ENCODE results near the gene ETFB.

ETFB gene

GRCh38 chr19:51351266-51351990 is 14.8 kb downstream of the ETFB start:
- no peak for DNase-seq

- DNase-seq, result no peak
These were observed 18.8 kb downstream of the ETFB start for GRCh38 chr19:51347209-51347928.

- DNase-seq, result no peak
These were observed 19.4 kb downstream of the ETFB start for GRCh38 chr19:51346742-51347141.

GRCh38 chr19:51345076-51345620 is 21.0 kb downstream of the ETFB start:
- DNase-seq, result no peak

GRCh38 chr19:51342631-51343569 is 23.3 kb downstream of the ETFB start:
- DNase-seq, result no peak

- no peak for DNase-seq
These were observed 24.1 kb downstream of the ETFB start, which contains the start of gene VSIG10L for GRCh38 chr19:51341976-51342580. VSIG10L (minus strand) TSS chr19:51342139; CDS start chr19:51342124, 15 bp downstream.

- DNase-seq, result no peak
These were observed 25.1 kb downstream of the ETFB start for GRCh38 chr19:51341066-51341465.

GRCh38 chr19:51339687-51340656 is 26.2 kb downstream of the ETFB start:
- peak; percentile 97 for DNase-seq

- no peak for DNase-seq
These were observed 26.9 kb downstream of the ETFB start for GRCh38 chr19:51339313-51339686.

- peak; percentile 66 for DNase-seq
These were observed 27.4 kb downstream of the ETFB start for GRCh38 chr19:51338563-51339312.

GRCh38 chr19:51337861-51338562 is 28.2 kb downstream of the ETFB start:
- no peak for DNase-seq

- DNase-seq, result no peak
These were observed 28.9 kb downstream of the ETFB start for GRCh38 chr19:51337141-51337860.

- no peak for DNase-seq
These were observed 32.2 kb downstream of the ETFB start for GRCh38 chr19:51333836-51334460.

GRCh38 chr19:51331716-51332115 is 34.5 kb downstream of the ETFB start:
- no peak for DNase-seq

GRCh38 chr19:51331193-51331592 is 35.0 kb downstream of the ETFB start:
- DNase-seq, result no peak

- DNase-seq, result no peak
These were observed 35.8 kb downstream of the ETFB start for GRCh38 chr19:51330366-51330765.

GRCh38 chr19:51329411-51329810 is 36.8 kb downstream of the ETFB start:
- DNase-seq, result no peak
